DMS79 (cell line): ENCODE measurements around the gene CRYBG1.
"Not testable (repeated sequence)": the region's sequence is repeated elsewhere in the genome, so short reads cannot be mapped to it uniquely, and the experiment has no call there.

ENCODE experiments used
- DNase-seq: peaks from one replicate; lab custom pipeline; 2025; lab: John Stamatoyannopoulos, UW

The CRYBG1 gene

GRCh38 chr6:106556368-106556960 is 195.9 kb downstream of the CRYBG1 start:
- no peak for DNase-seq

- DNase-seq = no peak
These were observed 197.3 kb downstream of the CRYBG1 start for GRCh38 chr6:106557837-106558236.

GRCh38 chr6:106558364-106558763 is 197.8 kb downstream of the CRYBG1 start:
- DNase-seq = no peak

- DNase-seq = not testable (repeated sequence)
These were observed 199.1 kb downstream of the CRYBG1 start for GRCh38 chr6:106559659-106560058.

GRCh38 chr6:106560996-106561685 is 200.6 kb downstream of the CRYBG1 start:
- DNase-seq = no peak

GRCh38 chr6:106561686-106562405 is 201.3 kb downstream of the CRYBG1 start:
- no peak for DNase-seq

GRCh38 chr6:106563614-106564013 is 203.1 kb downstream of the CRYBG1 start:
- DNase-seq = no peak

GRCh38 chr6:106564476-106564875 is 204.0 kb downstream of the CRYBG1 start:
- no peak for DNase-seq

GRCh38 chr6:106568530-106568929 is 208.0 kb downstream of the CRYBG1 start:
- no peak for DNase-seq

GRCh38 chr6:106569428-106569827 is 208.9 kb downstream of the CRYBG1 start:
- DNase-seq = no peak

GRCh38 chr6:106572436-106572835 is 211.9 kb downstream of the CRYBG1 start:
- no peak for DNase-seq

GRCh38 chr6:106572875-106573585 is 212.5 kb downstream of the CRYBG1 start:
- DNase-seq = no peak

- DNase-seq = no peak
These were observed 214.4 kb downstream of the CRYBG1 start for GRCh38 chr6:106574741-106575458.

GRCh38 chr6:106579281-106579680 is 218.8 kb downstream of the CRYBG1 start:
- DNase-seq = no peak

GRCh38 chr6:106581468-106581867 is 221.0 kb downstream of the CRYBG1 start:
- no peak for DNase-seq

GRCh38 chr6:106586815-106587415 is 226.4 kb downstream of the CRYBG1 start:
- DNase-seq = no peak

GRCh38 chr6:106588937-106589336 is 228.4 kb downstream of the CRYBG1 start:
- not testable (repeated sequence) for DNase-seq

GRCh38 chr6:106591111-106591825 is 230.8 kb downstream of the CRYBG1 start:
- DNase-seq = no peak

GRCh38 chr6:106599440-106599839 is 238.9 kb downstream of the CRYBG1 start:
- no peak for DNase-seq

GRCh38 chr6:106600329-106600728 is 239.8 kb downstream of the CRYBG1 start:
- no peak for DNase-seq
